GM21381 (cell line): ENCODE data around the gene SLC12A2.

Source experiments
- ATAC-seq: cut with Tn5 transposase; IDR thresholded peaks from one replicate; pipeline ENCODE4 v1.9.1; 2021; ENCODE audit warnings: mild to moderate bottlenecking, moderate library complexity; ENCODE audit not compliant: unreplicated experiment

Gene SLC12A2

DNA sequence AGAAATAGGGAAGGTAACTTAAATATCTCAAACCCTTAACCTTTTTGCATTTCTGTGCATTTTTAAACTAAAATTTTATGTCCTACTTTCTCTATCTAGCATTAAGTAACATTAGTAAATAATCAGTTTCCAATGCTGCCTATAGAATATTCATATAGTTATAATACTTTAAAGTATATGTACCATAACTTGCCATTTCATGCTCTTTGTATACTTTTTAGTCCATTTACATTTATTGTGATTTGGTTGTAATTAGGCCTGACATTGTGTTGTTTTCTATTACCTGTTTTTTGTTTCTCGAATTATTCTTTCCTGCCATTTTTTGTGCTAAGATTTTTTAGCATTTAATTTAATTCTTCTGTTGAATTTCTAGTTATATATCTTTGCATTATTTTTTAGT, 13.7 kb downstream of the SLC12A2 start:
- no peak for ATAC-seq

DNA sequence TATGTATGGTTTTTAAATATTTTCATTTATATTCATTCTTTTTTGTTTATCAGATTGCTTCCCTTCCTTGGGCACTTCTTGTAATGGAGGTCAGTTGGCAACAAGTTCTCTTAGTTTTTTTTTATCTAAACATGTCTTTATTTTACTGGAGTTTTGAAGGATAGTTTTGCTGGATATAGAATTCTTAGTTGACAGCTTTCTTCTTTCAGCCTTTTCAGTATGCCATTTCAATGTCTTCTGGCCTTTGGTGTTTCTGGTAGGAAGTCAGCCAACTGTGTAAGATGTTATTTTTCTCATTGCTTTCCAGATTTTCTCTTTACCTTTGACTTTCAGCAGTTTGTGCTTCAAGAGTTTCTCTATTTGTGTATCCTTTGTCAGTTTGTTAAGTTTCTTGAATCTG, 14.2 kb downstream of the SLC12A2 start:
- no peak for ATAC-seq

DNA sequence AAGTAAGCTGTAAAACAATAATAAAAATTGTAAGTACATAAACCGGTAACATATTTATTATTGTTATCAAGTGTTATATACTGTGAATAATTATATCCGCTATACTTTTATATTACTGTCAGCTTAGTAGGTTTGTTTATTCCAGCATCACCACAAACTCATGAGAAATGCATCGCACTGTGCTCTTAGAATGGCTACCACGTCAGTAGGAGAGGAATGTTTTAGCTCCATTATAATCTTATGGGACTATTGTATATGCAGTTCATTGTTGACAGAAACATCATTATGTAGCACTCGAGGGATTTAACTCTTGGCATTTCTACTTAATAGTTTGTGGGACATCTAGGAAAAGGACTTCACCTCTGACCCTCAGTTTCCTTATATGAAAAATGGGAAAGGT, 16.4 kb downstream of the SLC12A2 start:
- ATAC-seq, result no peak

DNA sequence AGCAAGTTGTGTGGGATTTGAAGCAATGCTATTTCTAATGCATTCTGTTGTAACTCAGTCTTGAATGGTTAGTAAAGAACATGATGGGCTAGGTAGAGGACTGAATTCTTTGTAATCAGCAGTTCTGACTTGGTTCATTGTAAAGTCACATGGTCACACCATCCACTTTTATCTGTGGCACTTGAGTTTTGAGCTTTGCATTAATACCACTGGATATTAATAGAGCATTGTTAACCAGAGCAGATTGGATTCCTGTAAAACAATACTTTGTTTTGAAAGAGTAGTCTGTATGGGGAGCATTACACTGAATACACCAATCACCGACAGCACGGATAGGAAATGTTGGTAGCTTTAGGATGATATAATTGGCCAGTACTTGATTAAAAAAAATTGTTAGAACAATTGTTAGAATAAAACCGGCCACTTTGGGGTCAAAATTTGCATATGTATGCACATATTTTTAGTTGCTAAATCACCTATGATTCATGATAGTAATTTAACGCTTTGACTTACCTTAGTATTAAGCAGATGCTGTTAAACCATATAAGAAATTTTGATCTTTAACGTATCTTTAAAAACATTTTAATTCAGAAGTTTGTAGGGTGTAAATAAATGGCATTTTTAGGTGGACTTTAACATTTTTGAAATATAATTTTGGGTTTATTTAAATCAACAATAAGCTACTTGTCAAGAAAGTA, 17.4 kb downstream of the SLC12A2 start:
- ATAC-seq, result no peak

DNA sequence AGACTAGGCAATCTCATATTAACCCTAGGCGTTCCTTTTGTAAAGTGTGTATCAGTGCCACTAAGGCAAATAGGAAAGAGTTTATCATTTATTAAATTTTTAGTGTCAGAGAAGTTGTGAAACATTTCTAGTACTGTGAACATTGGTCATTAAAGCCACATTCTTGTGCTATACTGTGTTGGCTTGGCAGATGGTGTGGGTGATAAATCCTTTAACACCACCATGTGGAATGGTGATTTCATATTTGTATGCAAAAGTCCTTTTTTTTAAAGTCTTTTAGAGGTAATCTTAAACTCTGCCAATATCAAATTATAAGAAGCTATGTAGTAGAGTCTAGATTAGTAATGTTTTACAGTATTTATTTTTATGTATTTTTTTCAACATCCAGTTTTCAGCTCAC, 18.1 kb downstream of the SLC12A2 start:
- no peak for ATAC-seq

DNA sequence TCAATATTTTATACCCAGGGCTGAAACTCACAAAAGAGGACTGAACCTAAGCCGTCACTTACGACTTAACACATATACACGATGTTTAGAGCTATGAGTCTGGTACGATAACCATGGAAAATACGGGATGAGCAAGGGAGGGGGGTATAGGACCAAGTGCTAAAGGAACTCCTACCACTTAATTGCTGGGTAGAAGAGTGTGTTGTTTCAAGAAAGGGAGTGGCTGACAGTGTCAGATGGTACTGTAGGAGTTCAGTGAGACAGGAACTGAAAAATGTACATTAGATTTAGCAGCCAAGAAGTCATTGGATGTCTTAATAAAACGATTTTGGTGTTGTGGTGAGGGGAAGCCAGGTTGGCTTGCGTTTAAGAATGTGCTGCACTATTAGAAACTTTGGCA, 21.6 kb downstream of the SLC12A2 start:
- no peak for ATAC-seq

DNA sequence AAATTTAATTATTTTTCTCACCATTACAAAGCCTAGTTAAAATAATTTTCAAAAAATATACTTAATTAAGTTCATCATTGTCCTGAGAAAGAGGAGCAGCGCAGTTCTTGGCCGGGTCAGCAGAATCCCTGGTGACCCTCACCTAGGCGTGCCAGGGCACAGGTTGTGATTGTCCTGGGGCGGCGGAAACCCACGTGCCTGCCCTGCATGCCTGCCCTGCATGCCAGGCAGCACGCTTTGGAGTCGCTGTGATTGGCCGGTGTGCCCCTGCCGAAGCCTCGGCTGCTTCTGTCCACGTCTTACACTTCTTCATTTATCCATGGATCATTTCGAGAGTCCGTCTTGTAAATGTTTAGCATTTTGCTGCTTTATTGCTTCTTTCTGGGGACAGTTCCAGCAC, 25.6 kb downstream of the SLC12A2 start:
- no peak for ATAC-seq

DNA sequence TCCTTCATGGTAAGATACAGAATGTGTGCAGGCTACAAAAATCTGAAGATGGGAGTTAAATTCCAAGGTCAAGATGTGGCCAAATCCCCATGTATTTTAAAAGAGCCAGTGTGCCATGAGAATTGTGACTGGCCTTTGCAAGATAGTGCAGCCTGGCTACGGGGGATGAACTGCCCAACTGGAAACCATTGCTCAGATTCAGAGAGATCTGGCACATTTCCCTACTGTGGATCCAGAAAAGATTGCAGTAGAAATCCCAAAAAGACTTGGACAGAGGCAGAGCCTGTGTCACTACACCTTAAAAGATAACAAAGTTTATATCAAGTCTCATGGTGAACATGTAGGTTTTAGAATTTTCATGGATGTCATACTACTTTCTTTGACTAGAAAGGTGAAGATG, 26.2 kb downstream of the SLC12A2 start:
- ATAC-seq, result no peak

DNA sequence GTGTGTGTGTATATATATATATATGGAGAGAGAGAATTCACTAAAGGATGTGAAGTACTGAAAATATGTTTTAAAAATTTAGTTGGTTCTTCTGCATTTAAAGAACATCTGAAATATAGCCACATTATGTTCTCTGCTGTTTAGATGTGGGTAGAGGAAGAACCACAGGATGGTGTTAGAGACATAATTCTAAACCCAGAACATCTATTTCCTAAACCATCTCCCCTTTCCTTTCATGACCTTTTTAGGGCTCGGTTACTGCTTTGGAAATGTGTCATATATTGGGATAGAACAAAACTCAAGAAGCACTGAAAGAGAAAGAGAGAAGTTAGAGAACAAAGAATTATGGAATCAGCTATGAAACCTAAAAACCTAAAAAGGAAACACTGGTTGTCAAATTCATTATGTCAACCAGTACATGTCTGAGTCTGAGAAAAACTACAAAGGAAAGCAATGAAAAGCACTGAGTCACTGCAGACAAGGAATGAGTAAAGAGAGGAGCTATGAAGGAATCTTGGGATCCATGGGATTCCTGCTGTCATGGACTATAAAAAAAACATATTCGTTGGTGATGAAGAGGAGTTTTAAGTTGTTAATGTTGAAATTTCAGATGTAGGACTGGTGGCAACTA, 28.4 kb downstream of the SLC12A2 start:
- ATAC-seq, result no peak

DNA sequence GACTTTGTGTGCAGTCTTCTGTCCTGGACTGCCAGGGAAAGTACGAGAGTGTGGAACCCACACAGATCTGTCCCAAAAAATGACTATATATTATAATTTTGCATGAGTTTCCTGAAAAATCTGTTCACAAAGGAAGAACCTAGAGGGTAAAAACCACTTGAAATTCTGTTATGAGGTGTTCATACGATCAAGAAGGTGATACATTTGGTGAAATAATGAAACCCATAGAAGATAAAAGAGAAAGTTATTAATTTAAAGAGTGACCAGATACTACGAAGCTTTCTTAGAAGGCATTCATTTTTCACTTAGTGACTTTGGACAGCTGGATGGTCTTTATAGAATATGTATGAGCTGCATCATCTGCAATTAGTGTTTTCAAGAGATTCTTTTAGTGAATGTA, 32.9 kb downstream of the SLC12A2 start:
- no peak for ATAC-seq

DNA sequence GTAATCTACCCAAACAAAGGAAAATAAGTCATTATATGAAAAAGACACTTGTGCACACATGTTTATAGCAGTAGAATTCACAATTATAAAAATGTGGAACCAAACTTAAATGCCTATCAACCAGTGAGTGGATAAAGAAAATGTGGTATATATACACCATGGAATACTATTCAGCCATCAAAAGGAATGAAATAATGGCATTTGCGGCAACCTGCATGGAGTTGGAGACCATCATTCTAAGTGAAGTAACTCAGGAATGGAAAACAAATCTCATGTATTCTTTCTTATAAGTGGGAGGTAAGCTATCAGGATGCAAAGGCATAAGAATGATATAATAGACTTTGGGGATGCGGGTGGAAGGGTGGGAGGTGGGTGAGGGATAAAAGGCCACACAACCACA, 34.6 kb downstream of the SLC12A2 start:
- no peak for ATAC-seq

DNA sequence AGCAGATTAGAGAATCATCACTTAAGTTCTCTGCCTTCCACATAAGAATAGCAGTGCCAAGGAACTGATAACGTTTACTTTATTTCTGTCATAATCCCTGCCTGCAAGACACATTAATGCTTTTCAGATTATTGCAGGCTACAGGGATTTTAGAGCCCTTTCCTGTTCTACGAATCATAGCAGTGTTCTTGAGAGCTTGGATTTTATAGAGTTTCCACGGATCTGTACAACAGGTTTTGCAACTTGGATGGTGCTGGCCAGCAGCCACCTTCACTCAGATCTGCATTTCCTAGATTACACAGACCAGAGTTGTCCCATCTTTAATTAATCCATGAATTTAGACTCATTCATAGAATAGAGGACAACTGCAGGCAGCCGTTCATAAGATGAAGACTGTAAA, 38.1 kb downstream of the SLC12A2 start:
- no peak for ATAC-seq

DNA sequence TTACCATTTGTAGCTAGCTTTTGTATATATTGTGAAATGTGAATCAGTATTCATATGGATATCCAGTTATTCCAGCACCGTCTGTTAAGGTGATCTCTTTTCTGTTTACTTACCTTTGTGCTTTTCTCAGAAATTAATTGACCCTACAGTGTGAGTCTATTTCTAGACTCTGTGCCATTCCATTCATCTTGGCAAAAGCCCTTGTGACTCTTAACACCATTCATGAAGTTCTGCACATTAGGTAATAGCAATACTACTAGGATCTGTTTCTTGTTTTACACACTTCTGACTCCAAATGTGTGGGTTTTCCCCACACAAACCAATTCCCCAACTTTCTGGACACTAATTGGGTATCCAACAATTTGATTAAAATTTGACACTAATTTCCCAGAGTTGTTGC, 40.4 kb downstream of the SLC12A2 start:
- ATAC-seq, result no peak

DNA sequence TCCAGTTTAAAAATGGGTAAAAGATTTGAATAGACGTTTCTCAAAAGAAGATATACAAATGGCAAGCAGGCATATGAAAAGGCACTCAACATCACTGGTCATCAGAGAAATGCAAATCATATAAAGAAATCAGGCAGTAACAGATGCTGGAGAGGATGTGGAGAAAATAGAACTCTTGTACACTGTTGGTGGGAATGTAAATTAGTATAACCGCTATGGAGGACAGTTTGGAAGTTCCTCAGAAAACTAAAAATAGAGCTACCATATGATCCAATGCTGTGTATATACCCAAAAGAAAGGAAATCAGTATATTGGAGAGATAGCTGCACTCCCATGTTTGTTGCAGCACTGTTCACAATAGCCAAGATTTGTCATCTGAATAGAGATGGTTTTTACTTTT, 42.7 kb downstream of the SLC12A2 start:
- ATAC-seq, result no peak

DNA sequence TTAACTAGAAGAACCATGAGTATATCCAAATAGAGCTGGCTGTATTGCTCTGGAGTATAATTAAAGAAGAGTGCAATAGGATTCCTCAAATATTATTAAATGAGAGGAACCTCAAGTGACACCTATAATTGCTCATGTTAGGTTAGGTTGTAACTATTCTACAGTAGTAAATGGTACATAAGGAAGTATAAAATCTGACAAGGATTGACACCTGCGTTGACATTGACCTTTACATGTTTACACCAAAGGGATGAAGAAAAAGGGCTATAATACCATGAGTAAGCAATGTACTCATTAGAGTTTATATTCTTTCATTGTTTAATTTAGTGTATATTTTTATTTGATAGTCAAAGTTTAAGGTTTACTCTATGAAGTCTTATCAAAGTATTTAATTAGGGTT, 48.9 kb downstream of the SLC12A2 start:
- ATAC-seq, result no peak

DNA sequence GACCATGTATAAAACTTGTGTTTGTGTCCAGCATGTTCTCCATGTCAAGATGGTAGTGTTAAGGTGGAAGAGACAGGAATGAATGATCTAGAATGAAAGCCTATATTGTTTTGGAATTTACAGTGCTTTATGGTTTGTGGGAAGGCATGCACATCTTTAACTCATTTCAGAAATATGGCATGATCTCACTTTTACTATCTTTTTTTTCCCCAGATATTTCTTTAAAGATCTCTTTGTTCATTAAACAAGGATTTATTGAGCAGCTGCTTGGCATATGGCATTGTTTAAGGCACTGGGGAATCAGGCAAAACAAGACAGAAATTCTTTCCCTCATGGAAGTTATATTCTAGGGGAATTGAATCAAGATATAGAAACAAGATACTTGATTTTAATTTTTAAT, 51.7 kb downstream of the SLC12A2 start:
- ATAC-seq, result no peak

DNA sequence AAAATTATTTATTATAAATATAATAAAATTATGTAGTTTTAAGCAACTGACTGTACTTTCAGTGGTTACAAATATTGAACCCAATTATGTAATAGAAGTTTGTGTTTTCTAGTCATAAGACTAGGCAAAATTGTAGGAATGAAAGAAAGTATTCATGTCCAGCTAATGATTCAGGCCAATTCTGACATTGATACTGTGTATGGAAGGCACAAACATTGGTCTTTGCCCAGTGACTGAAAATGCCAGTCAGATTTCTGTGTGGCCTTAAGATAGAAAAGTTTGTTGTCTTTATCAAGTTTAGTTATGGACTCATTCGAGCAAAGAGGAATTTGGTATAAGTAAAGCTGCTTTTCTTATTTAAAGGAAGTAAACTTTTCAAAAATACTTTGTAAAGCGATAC, 60.3 kb downstream of the SLC12A2 start:
- ATAC-seq, result no peak

DNA sequence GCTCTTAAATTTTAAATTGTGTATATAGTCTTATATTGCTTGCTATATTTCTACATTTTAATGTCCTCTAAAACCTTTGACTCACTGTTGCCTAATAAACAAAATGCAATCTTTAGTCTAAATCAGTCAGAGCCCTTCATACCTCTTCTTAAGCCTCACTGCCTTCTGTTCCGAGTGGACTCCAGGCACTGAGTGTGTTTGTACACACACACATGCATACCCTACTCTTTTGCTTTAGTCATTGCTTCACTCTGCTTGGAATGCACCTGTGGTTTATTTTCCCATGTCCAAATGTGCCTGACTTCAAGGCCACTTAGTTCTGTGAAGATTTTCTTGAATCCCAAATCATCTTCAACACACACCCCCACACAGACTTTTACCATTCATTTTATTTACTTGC, 60.9 kb downstream of the SLC12A2 start:
- ATAC-seq, result no peak

DNA sequence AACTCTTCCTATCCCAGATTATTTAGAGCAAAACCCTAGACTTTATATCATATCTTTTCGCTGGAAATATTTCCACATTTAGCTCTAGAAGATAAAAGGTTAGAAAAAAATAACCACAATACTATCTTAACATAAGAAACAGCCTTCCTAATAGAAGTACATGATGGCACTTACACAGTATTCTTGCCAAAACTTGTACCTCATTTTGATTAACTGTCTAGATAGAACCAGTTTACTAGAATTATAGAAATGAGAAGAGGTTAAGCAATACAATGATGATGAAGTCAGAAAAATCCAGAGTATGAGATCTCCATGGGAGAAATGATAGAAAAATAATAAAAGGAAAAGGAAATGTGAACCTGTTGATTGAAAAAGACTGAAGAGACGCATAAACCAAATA, 63.1 kb downstream of the SLC12A2 start:
- ATAC-seq, result no peak

DNA sequence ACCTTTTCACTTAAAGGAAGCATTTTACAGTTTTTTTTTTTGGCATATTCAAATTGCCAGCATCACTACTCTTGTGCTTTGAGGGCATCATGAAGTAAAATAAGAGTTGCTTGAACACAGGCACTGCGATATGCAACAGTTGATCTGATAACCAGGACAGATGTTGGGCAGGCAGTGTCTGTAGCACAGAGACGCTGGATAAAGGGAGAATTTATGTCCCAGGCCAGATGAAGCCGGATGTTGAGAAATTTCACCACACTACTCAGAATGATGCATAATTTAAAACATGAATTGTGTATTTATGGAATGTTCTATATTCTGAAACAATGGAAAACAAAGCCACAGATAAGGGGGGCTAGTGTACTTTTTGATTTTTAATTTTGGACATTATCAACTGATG, 71.4 kb downstream of the SLC12A2 start:
- no peak for ATAC-seq

DNA sequence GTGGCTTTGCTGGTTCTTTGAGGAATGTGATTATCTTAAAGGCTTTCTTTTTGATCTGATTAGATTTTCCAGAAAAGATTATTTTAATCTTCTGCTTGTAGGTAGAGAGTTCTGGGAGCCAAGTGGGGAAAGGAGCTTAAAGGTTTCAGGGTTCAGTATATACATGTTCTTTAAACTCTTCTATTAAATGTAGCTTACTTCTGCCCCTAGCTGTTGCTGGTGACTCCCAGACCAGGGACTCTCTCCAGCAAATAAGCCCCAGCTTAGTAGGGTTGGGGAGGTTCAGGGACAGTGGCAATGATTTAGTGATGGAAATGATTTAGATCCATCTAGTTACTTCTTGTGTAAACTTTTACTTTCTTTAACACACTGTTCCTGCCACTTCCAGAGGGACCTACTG, 72.2 kb downstream of the SLC12A2 start:
- ATAC-seq, result no peak

DNA sequence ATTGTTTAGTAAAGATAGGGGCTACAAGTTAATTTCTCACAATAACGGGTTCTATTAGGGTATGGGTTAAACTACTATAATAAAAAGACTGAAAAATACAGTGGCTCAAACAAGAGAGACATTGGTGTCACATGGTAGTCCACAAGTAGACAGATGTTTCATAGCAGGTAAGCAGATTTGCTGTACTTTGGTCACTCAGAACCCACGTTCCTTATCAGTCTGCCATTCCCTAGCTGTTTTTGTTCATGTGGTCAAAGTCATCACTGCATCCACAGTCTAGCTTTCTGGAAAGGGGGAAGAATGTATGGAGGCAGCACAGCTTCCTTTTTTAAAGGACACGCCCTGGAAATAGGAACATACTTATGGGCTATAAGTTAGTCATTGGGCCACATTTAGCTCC, 73.0 kb downstream of the SLC12A2 start:
- no peak for ATAC-seq

DNA sequence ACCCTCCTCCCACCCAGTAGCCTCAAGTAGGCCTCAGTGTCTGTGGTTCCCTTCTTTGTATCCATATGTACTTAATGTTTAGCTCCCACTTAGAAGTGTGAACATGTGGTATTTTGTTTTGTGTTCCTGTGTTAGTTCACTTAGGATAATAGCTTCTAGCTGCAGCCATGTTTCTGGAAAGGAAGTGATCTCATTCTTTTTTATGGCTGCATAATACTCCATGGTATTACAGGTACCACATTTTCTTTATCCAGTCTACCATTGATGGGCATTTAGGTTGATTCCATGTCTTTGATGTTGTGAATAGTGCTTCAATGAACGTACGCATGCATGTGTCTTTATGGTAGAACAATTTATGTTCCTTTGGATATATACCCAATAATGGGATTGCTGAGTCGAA, 74.8 kb downstream of the SLC12A2 start:
- ATAC-seq, result no peak
